HG03064 (cell line): ENCODE results near the gene IGF2BP3.

Source experiments
- ATAC-seq: cut with Tn5 transposase; IDR thresholded peaks from one replicate; pipeline ENCODE4 v1.9.1; 2021; ENCODE audit warnings: low read depth; ENCODE audit not compliant: unreplicated experiment

IGF2BP3 gene

DNA sequence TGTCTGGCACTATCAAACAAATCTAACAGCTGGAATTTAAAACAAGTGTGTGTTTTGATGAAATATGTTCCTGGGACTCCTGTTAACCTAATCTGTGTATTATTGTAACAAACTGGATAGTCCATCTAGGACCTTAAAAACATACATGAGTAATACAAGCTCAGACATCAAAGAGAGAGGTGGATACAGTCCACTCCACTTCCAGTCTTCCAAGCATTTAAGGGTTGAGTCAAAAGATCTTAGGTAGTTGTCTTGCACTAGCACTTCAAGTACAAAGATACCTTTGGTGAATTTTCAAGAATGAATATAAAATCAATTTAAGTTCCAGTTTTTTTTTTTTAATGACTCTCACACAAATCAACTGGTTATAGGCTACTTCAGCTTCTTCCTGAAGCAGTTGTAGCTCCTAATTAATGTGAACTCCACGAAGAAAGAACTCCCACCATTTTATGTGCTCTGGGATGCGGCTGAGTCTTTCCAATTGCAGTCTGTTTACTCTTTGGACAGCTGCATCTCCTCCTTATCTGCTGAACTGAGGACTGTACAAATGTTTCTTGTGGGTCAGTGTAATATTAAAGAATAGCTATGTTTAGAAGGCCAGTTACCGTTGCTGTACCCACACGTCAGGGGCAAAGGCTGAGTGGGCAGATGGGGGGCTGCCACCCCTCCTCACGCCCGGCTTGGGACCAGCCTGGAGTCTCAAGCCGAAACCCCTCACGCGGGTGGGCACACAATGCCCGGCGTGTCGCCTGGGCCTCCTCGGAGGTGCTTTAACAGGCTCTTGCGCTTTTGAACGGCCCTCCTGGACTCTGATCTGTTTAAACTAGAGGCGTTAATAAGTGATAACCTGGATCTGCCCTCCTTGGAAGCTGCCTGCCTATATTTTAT, 2.9 kb upstream of the IGF2BP3 start:
- ATAC-seq = no peak

DNA sequence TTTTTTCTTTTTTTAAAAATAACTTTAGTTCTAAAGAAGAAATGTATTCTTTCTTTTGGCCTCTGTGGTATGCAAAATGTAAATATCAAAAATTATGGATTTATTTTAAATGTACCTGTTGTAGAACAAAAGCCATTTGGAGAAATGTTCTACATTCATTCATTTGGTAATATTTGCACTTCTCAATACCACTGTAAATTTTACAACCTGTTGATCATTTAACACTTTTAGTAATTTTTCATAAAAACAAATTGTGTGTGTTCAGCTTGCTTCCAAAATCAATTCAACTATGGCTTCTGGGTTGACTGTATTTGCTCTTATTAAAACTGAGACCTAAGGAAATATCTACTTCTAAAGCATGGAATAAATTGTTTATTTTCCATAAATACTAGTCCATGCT, 2.3 kb upstream of the IGF2BP3 start:
- no peak for ATAC-seq

DNA sequence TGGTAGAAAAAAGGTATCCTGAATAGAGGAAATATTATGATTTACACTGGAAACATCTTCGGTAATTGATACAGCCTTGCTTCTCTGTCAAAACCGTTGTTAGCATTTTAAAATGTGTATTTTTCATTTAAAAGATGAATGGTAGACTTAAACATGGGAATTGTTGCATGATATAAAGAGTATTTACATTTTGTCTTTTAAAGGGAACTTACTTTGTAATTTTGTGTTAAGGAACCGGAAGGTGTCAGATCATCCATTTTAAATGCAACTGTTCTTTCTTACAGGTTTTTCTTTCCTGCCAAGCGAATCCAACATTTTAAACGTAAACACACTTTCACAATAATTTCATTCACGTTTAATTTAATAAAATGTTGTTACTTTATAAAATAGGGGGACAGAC, 1.8 kb upstream of the IGF2BP3 start:
- no peak for ATAC-seq

DNA sequence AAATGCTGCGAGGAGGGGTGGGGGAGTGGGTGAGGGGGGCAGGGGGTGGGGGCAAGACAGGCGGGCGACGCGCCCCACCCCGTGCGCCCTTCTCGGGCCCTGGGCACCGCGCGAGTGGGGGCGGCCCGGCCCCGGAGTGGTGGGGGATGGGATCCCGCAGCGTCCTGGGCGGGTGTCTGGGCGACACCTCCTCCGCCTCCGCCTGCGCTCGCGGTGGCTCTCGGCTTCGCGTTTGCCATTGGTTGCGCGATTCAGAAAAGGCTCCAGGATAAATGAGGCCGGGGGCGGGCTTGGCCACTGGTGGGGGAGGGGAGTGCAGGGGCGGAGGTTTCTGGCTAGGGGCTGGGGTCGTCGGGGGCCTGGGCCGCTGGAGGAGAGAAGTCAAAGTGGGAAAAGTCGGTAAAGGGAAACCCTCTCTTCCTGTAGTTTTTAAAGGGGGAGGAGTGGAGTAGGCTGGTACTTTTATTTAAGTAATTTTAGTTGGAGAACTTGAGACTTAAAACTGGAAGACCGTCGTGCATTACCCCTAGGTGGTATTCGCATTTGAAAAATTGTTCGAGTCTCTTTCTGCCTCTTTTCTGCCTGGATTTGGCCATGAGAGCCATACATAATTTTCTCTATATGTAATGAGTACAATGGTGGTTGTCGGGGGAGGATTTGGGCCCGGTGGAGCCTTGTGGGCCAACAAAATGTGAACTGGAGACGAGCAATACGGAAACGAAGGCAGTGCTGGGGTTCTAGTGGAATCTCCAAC, 992 bp upstream of the IGF2BP3 start:
- ATAC-seq = no peak

DNA sequence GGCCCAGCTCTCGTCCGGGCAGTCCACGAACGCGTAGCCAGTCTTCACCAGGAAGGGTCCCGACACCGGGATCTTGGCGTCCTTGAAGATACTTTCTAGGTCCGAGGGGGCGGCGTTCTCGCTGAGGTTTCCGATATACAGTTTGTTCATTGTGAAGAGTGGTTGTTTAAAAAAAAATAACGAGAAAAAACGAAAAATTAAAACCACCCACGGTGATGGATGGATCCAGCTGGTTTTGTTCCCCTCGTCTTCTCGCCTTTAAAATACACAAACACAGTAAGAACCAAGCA, 385 bp downstream of the IGF2BP3 start:
- no peak for ATAC-seq

DNA sequence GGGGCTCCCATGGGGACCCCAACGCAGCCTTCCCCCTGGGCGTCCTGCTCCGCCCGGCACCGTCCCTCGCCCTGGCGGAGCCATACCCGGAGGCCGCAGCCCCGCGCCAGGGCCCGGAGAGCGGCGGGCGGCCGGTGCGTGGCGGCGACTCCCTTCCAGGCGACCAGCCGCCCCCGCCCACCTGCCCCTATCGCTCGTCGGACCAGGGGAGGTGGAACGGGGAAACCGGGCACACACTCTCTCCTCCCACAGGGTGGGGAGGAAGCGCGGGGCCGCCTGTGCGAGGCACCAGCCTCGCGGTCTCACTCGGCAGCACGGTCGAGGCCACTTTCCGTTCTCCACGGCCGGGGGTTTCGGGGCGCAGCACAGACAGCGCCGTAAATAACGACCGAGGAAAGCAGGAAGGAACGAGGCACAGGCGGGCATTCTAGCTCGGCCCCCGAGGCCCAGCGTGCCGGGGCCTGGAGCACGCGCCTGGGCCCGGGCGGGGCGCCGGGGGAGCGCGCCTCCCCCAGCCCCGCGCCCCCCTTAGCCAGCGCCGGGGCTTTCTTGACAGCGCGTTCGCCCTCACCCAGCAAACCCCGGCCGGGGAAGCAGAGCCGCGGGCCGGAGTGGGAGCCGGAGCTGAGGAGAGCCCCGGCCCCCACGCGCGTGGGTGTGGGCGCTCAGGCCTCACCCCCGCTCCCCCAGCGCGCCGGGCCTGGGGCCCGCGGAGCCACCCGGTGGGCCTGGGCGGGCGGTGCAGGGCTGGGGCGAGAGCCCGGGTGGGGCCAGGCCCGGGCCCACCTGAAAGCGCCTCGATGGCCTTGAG, 936 bp downstream of the IGF2BP3 start:
- ATAC-seq = no peak

DNA sequence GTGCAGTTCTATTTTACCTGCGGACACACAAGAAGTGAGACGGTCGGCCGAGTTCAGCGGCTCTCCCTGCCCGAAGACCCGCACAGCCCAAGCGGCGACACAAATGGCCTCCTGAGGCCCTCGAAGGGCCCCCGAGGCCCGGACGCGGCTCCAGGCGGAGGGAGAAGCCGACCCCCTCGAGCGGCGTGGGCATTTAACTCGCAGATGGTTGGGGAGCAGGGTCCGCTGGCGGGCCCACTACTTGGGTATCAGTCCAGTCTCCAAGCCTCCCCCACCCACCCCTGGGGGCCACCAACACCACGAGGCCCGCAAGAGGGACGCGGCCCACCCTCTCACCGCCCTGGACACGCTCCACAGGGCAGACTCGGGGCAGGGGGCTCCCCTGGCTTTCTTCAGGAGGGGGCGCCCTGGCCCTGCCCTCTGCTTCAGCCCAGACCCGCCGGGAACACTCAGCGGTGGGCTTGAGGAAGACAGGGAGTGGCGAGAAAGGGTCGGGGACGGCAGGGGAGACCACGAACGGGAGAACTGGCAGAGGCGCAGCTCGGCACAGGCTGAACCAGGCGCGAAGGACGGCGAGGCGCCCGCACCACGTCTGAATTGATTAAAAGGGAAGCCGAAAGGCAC, 1.7 kb downstream of the IGF2BP3 start:
- ATAC-seq = no peak

DNA sequence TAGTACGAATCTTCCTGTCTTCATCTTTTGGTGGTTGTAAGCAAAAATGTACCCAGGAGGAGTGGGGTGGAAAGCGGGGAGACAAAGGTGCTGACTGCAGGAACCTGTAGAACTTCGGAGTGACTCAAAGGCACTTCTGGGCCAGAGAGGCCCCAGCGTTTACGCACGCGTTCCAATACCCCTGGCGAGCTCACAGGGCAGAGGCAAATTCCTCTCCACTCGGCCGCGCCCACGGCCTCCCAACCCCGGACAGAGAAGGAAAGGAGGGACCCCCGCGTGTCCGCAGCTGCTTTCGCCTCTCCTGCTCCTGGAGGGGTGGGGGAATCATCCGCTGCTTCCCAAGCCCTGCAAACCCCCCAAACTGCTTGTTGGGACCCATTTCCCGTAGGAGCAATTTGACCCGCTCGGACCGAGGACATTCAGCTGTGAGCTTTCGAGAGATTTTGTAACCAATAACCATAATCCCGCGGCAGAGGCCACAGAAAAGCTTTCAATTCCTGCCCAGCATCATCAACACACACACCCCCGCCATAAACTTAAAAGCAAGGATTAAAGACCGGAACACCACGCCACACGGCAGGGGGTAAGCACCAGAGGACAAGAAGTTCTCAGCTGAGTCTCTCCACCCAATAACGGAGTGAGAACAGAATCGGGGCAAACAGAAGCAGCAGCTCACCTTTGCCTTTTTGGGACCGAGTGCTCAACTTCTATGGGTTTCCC, 2.3 kb downstream of the IGF2BP3 start:
- ATAC-seq = no peak

DNA sequence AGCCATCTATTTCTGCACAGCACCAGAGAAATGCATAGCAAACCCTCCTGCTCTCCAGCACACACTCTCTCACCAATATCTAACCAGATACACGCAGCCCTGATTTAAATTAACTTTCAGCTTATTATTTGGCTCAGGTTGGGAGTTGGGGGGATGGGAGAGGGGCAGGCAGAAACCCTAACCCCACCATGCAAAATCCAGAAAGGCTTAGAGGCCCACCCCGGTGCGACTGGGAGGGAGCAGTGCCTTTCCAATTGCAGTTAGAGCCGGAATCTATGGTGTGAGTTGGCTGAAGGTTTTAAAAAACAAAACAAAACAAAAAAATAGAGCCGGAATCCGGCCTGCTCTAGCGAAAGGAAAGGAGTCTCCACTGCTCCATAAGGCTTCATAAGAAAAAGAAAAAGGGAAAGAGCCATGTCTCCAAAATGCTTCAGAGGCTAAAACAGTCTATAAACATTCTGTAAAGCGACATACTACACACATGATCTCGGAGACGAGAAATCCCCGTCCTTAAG, 2.9 kb downstream of the IGF2BP3 start:
- no peak for ATAC-seq

DNA sequence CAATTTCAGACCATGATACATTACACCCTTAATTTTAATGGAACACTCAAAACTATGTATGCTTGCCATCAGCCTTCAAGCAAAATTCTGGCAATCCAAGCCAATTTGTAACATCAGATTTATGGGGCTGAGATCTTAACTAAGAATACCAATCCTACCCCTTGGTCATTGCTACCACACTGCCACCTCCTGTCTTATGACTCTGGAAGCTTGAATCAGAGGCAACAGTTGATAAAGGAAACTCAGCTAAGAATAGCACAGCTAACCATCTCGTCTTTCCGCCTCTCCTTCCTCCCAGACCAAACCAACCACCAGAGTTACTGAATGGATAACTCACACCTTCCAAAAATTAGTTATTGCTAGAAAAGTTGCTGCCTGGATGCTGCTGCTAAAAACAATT, 7.4 kb downstream of the IGF2BP3 start:
- no peak for ATAC-seq

DNA sequence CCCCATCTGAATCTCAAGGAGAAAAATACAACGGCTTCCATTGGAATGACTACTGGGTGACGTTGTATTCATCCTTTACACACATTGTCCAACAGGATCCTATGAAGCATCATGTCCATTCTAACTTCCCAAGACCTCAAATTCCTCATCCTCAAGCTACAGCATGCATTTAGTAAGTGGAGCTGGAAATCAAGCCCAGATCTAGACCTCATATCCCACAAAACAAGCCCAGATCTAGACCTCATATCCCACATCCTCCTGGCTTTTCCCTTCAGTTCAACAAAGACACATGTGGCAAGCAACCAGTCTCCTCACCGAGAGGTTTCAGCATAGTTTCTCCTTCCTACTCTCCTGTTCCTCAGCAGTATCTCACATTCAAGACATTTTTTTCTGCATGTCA, 12.2 kb downstream of the IGF2BP3 start:
- ATAC-seq = no peak

DNA sequence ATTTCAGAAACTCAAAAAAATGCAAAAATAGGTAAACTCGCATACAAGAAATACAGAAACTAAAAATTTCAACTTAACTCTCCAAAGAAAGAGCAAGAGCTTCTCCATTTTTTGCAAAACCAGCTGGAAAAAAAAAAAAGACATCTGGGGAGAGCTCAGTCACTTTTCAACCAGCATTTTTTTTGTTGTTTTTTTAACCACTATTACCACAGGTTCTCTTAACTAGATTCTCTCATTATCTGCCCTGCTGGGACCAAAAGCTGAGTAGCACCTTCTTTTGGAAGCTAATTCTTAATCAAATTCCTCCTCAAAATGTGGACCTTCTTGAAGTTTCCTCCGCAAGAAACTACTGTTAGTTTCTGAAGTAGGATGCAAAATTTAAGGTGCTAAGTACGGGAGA, 14.2 kb downstream of the IGF2BP3 start:
- ATAC-seq = no peak

DNA sequence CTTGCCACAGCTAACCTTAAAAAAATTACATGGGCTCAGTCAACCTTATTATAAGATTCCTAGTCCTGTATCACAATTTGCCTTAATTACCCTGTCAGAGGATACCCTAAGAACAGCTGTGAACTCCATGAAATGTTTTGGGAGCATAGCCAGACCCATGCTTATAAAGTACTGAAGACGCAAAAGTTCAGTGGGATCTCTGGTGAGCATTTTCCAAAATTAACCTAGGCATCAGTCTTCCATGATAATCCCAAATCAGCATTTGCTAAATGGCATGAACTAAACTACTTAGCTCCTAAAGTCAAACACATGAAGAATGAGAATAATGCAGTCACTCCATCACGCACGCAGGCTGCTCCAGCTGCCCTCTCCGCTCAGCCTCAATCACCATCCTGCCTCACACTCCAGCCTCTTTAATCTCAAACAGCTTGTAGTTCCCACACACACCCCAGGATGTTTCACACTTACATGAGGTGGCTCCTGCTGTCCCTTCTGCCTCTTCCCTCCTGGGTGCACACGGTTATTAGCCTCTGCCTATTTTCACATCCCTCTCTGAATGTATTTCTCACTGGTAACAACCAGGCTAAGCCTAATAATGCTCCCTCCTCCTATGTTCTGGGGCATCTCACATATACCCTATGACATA, 15.3 kb downstream of the IGF2BP3 start:
- no peak for ATAC-seq

DNA sequence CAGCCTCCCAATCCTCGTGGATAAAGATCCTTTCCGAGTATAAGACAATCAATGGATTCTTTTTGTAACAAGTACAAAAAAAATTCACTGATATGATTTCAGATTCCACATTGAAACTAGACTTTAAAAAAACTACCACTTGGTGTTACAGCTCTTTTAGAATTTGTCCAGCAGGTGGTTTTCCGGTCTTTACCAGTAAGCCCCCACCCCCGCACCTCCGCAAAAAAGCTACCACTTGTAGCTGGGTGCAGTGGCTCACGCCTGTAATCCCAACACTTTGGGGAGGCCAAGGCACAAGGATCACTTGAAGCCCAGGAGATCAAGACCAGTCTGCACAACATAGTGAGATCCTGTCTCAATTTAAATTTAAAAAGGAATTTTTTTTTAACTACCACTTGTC, 19.8 kb downstream of the IGF2BP3 start:
- ATAC-seq = no peak

DNA sequence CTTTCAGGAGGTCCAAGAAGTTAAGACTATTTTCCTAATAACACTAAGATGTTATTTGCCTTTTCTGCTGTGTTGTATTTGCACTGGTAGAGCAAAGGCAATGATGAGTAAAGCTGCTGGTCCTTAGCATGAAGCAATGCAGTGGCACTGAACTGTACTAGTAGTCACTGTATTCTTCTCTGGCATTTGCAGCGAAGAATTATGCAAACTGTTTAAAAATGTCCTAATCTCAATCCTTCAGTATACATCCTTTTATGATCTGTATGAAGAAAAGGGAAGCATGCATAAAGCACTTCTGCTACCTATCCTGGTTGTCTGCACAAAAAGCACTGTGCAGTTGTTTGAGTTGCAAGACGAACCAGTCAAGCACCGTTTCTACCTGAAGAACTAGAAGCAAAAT, 20.4 kb downstream of the IGF2BP3 start:
- ATAC-seq = no peak

DNA sequence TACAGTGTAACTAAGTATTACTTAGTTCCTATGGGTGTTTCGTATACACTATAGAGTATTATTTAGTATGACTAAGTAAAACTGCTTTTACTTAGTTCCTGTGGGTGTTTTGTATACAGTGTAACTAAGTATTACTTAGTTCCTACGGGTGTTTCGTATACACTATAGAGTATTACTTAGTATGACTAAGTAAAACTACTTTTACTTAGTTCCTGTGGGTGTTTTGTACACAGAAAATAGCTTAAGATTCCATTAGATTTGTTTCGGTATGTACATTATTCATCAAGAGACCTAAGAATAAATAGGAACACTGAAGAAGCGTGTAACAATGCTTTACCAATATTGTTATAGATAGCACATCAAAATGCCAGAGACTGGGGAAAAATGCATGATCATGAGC, 25.0 kb downstream of the IGF2BP3 start:
- ATAC-seq = no peak

DNA sequence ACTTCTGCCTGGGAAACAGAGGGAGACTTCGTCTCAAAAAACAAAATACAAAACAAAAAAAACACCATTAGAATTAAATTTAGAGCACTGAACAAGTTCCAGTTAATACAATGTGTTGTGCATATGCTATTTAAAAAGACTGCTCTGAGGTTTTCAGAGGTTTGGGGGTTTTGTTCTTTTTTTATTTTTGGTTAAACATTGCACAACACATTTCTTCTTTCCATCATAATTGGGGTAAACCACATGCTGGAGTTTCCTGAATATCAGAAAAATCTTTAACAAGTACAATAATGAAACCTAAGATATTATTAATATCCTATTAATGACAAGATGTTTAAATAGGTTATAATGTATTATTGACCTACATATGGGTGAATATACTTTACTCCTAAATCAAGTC, 26.3 kb downstream of the IGF2BP3 start:
- ATAC-seq = no peak

DNA sequence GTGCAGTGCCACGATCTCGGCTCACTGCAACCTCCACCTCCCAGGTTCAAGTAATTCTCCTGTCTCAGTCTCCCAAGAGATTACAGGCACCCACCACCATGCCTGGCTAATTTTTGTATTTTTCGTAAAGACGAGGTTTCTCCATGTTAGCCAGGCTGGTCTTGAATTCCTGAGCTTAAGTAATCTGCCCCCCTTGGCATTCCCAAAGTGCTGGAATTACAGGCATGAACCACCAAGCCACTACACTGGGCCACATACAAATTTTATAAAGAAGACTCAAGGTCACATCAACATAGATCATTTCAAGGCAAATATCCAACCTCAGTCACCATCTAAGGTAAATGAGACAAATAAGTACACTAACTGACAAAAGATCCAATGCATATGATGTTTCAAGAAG, 32.1 kb downstream of the IGF2BP3 start:
- no peak for ATAC-seq

DNA sequence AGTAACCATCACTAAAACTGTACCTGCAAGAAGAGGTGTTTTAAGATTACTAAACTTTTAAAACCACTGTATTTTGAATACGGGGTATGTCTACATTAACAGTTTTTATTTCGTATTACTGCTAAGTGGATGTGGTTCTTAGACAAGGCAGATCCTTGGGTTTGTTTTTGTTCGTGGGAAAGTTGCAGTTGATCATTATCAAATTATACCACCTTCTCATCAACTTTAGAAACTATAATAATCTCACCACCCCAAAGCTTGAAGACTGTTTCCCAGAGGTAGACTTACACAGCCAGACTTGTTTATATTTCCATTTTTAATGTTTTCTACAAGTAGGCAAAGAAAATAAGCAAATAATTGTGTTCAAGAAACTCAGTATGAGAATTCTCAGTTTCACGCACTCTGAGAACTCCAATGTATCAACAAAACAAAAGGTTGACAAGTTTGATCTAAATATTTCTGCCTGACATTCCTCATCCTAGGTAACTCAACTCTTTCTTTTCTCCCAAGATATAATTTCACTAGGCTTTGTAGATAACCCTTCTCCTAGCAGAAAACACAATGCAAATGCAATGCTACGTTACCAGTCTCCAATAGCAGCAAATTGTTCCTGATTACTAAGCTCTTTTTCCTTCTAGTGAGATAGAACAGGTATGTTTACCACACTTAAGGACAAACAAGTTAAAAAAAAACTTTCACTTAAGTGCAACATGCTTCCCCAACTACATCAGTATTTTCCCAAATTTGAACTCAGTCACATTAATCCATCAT, 36.0 kb downstream of the IGF2BP3 start:
- no peak for ATAC-seq
